ENCODE results near the gene EIF4G1.

- no peak for TF ChIP-seq CTCF (IDR thresholded peaks at IDR 0.05)
- no peak for TF ChIP-seq POLR2A (IDR thresholded peaks at IDR 0.05)
Observed at GRCh38 chr3:184325715-184326369, 11.4 kb downstream of the EIF4G1 start.

Measured in sigmoid colon (tissue), 3 donors.